ENCODE measurements around the gene SLC15A3. TPM values are rescaled to one million over a fixed set of nuclear protein-coding genes. Genes with fewer than 3 reads are reported as not detected.
A peak's percentile ranks its signal among the peaks of the same experiment; 100 is the strongest.

The SLC15A3 gene
- polyA plus RNA-seq, 3 donors = 27.1 to 121 (median 35.0) TPM

GRCh38 chr11:60934124-60934789 lies 17.7 kb downstream of the SLC15A3 start:
- Histone ChIP-seq H3K4me3 (replicated peaks in 1 of 3; ENCODE audit: low read depth in 2 of 3, low read length in 3 of 3) (no peak overlapping the region), H3K27me3 (ENCODE audit: control insufficient read depth in 2 of 2, insufficient read depth in 2 of 2, low read length in 2 of 2) (peaks cover 0 to 9% of the 10 kb centered on the region in 2 donors), H2AFZ (ENCODE audit: insufficient read depth, low read depth, low read length, poor library complexity, severe bottlenecking) (no peak overlapping the region), H3K79me2 (ENCODE audit: insufficient read depth, low read length) (no peaks in the 10 kb centered on the region), H3K36me3 (replicated peaks in 1 of 2; ENCODE audit: control insufficient read depth in 1 of 2, insufficient read depth in 2 of 2, low read length in 2 of 2) (peaks cover 28 to 29% of the 10 kb centered on the region in 2 donors), H3K9me3 (replicated peaks in 1 of 2; ENCODE audit: control insufficient read depth in 1 of 2, insufficient read depth in 1 of 2, low read length in 2 of 2) (no peaks in the 10 kb centered on the region), H3K4me2 (replicated peaks; ENCODE audit: extremely low read depth, low read length, poor library complexity, severe bottlenecking) (no peak overlapping the region), H4K20me1 (ENCODE audit: insufficient read depth, low read length) (peaks cover 53% of the 10 kb centered on the region), H3K9ac (ENCODE audit: insufficient read depth, low read length, poor library complexity, severe bottlenecking) (no peak overlapping the region), H3K4me1 (ENCODE audit: control insufficient read depth in 1 of 2, insufficient read depth in 2 of 2, low read length in 2 of 2) (no peaks in the 10 kb centered on the region), H3K27ac (ENCODE audit: low read depth in 1 of 2, low read length in 2 of 2) (no peak overlapping the region)
- TF ChIP-seq CTCF (IDR thresholded peaks at IDR 0.05) = no peak
- DNase-seq = no peak
- WGBS (ENCODE audit: insufficient coverage) = 96% methylated on average over 52 of the region's 57 CpGs
- H3K36me3 Mint-ChIP-seq = peaks cover 26 to 31% of the 10 kb centered on the region in 2 donors
- peak overlapping the region in 1 of 7 donors; percentile 64 for H3K27ac Mint-ChIP-seq
- H3K4me1 Mint-ChIP-seq = peaks cover 5% of the 10 kb centered on the region
- no peak overlapping the region for H3K4me3 Mint-ChIP-seq
- peaks cover 0 to 2% (median 0%) of the 10 kb centered on the region in 7 donors for H3K9me3 Mint-ChIP-seq
- H3K27me3 Mint-ChIP-seq (ENCODE audit: low read depth in 3 of 3) = peaks cover 18 to 27% (median 25%) of the 10 kb centered on the region in 3 donors
- intact Hi-C loops (cut with micrococcal nuclease) = no loop called here

- Histone ChIP-seq H2AFZ (ENCODE audit: insufficient read depth, low read depth, low read length, poor library complexity, severe bottlenecking) (no peak overlapping the region), H3K27ac (ENCODE audit: low read depth in 1 of 2, low read length in 2 of 2) (no peak overlapping the region), H3K79me2 (ENCODE audit: insufficient read depth, low read length) (no peaks in the 10 kb centered on the region), H4K20me1 (ENCODE audit: insufficient read depth, low read length) (peaks cover 46% of the 10 kb centered on the region), H3K27me3 (ENCODE audit: control insufficient read depth in 2 of 2, insufficient read depth in 2 of 2, low read length in 2 of 2) (peaks cover 0 to 10% of the 10 kb centered on the region in 2 donors), H3K9me3 (replicated peaks in 1 of 2; ENCODE audit: control insufficient read depth in 1 of 2, insufficient read depth in 1 of 2, low read length in 2 of 2) (no peaks in the 10 kb centered on the region), H3K4me1 (ENCODE audit: control insufficient read depth in 1 of 2, insufficient read depth in 2 of 2, low read length in 2 of 2) (no peaks in the 10 kb centered on the region), H3K4me3 (replicated peaks in 1 of 3; ENCODE audit: low read depth in 2 of 3, low read length in 3 of 3) (no peak overlapping the region), H3K9ac (ENCODE audit: insufficient read depth, low read length, poor library complexity, severe bottlenecking) (no peak overlapping the region), H3K4me2 (replicated peaks; ENCODE audit: extremely low read depth, low read length, poor library complexity, severe bottlenecking) (no peak overlapping the region), H3K36me3 (replicated peaks in 1 of 2; ENCODE audit: control insufficient read depth in 1 of 2, insufficient read depth in 2 of 2, low read length in 2 of 2) (peaks cover 21 to 22% of the 10 kb centered on the region in 2 donors)
- Mint-ChIP-seq H3K27ac (peak overlapping the region in 2 of 7 donors; percentile 56 to 64), H3K9me3 (peaks cover 0 to 2% (median 0%) of the 10 kb centered on the region in 7 donors), H3K36me3 (peaks cover 20 to 24% of the 10 kb centered on the region in 2 donors), H3K4me3 (no peak overlapping the region), H3K27me3 (ENCODE audit: low read depth in 3 of 3) (peaks cover 18 to 29% (median 28%) of the 10 kb centered on the region in 3 donors), H3K4me1 (peaks cover 5% of the 10 kb centered on the region)
- intact Hi-C loops (cut with micrococcal nuclease) = no loop called here
- no peak for DNase-seq
- 95% methylated on average over 35 of the region's 37 CpGs for WGBS (ENCODE audit: insufficient coverage)
- no peak for TF ChIP-seq CTCF (IDR thresholded peaks at IDR 0.05)
Observed at GRCh38 chr11:60933416-60934123, 18.4 kb downstream of the SLC15A3 start.

All from CD14-positive monocyte (primary cell).